Measurements from ENCODE around the gene DENND2A.
"Not testable (repeated sequence)": the region's sequence is repeated elsewhere in the genome, so short reads cannot be mapped to it uniquely, and the experiment has no call there.

The DENND2A gene

DNA sequence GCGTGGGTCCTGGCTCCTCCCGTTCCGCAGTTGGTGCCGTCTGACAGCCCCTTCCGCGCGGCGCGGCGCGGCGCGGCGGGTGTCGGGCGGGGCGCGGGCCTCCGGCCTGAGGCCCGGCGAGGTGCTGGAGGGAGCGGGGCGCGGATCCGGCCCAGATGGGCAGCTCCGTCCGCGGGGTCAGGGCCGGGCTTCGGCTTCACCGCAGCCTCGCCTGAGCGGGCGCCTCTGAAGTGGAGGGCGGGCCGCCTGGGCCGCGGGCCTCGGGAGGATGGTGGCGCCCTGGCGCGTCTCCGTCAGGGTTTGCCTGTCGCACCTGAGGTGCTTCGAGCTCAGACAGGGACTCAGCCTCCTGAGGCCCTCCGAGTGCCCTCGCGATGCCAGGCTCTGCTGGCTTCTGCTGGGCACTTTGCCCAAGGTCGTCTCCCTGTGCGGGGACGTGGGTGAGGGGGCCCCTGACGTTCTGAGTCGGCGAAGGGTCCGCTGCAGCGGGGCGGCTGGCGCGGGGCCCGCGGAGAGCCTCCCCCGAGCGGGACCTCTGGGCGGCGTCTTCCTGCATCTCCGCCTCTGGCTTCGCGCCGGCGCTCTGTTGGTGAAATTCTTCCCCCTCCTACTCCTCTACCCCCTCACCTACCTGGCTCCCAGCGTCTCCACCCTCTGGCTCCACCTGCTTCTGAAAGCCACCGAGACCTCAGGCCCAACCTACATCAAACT, 32.6 kb upstream of the DENND2A start:
- DNase-seq (ENCODE audit: low read depth), result peak; percentile 45

DNA sequence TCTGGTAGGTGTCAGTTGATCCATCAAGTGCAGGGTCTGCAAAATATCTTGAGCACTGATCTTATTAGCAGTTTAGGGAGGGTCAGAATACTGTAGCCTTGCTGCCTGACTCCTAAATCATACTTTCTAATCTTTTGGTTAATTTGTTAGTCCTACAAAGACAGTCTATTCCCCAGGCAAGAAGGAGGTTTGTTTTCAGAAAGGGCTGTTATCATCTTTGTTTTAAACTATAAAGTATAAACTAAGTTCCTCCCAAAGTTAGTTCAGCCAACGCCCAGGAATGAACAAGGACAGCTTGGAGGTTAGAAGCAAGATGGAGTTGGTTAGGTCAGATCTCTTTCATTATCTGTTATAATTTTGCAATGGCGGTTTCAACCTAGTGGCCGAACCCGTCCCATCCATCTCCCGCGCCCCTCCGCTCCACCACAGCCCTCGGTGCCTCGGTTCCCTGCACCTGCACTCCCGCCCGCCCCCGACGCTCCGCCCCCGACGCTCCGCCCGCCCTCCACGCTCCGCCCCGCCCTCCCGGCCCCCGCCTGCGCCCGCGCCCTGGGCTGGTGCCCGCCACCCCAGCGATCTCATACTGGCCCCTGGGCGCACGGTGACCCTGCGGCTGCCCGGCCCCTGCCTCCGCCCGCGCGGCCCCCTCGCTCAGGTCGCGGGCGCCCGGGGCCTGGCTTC, 31.9 kb upstream of the DENND2A start, which contains the start of gene ADCK2:
TSS of gene ADCK2 (plus strand) at position 564 of the 681 bp plus-strand sequence. CDS start 386 bp downstream, outside the sequence.
- no peak for DNase-seq (ENCODE audit: low read depth)

DNA sequence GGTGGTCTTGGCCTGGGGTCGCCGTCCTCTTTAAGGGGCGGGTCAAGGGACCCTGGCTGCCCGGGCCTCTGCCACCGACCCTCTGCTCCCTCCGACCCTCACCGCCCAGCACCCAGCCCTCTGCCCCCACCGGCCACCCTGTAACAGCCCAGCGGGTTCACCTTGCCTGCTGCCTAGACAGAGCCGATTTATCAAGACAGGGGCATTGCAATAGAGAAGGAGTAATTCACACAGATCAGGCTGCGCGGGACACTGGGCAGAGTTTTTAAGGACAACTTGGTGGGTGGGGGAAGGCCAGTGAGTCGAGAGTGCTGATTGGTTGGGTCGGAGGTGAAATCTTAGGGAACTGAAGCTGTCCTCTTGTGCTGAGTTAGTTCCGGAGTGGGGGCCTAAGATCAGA, 31.4 kb upstream of the DENND2A start:
- no peak for DNase-seq (ENCODE audit: low read depth)

DNA sequence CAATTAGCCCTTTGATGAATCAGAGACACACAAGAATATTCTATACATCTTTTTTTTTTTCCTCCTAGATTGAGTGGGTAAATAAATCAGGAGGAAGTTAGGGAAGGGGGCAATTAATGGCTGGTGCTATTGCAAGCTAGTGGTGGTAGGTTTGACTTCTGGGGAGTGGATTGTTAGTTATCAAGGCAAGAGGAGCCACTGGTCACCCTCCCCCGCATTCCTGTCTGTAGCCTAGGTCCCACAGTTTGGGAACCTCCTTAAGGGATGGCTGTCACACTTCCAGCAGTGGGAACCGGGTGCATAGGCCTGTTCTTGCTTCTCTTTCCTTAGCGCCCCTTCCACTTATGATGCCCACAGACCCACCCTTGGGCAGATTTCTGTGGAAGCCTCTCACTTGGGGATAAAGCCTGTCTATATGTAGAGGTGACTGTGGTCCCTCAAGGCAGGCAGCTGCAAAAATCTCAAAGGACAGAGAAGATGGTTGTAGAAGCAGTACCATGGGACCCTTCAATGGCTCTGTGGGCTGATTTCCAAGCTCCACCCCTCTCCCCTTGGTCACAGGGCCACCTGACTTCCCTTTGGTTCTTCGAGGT, 29.8 kb upstream of the DENND2A start:
- no peak for DNase-seq (ENCODE audit: low read depth)

DNA sequence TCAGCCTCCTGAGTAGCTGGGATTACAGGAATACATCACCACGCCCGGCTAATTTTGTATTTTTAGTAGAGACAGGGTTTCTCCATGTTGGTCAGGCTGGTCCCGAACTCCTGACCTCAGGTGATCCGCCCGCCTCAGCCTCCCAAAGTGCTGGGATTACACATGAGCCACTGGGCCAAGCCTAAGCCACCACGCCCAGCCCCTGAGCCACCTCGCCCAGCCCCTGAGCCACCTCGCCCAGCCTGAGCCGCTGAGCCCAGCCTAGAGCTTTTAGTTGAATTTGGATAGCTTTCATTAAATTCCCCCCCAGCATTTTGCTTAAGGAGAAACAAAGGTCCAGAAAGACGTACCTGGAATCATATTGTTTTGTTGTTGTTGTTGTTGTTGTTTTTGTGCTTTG, 29.2 kb upstream of the DENND2A start:
- not testable (repeated sequence) for DNase-seq (ENCODE audit: low read depth)

DNA sequence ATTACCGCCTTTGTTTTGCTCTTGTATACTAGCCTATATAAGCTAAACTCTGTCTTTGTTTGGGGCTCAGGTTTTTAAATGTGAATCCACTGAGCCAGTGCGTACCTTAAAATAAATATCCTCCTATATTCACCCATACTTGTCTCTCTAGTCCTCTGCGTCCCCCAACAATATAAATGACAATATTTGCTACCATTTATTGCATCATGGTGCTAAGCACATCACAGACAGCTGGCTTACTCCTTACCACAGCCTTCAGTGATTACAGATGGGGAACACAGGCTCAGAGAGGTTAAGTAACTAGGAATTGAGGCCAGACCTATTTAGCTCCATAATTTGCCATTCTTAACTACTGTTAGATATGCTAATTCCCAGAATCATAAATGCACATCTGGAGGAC, 28.7 kb upstream of the DENND2A start:
- no peak for DNase-seq (ENCODE audit: low read depth)

DNA sequence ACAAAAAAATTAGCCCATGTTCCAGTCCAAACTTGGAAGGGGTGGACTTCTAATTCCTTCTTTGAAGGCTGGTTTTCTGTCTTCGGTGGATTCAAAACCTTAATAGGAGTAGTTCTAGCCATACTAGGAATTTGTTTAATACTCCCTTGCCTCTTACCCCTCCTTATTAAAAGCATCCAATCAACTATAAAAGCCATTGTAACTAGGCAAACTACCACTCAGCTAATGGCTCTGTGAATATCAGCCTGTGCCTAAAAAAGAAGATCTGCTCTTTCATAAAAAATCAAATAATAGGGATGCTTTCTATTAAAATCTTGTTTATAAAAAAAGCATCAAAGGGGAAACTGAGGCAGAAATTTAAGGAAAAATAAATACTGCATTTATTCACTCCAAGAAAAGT, 28.0 kb upstream of the DENND2A start:
- no peak for DNase-seq (ENCODE audit: low read depth)

DNA sequence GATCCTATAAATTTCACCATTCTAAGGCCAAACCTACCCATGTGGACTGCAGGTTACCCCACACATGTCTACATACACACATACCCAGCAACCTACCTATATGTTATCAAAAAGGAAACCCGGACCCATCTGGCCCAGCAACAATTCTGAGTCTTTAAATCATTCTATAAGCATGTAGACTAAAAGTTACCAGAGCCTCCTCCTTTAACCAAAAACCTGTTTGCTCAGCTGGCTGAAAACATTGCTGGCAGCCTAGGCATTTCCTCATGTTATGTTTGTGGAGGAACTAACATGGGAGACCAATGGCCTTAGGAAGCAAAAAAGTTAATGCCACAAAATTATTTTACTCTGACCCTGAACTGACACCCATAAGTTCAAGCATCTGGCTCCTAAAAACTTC, 26.9 kb upstream of the DENND2A start:
- no peak for DNase-seq (ENCODE audit: low read depth)

DNA sequence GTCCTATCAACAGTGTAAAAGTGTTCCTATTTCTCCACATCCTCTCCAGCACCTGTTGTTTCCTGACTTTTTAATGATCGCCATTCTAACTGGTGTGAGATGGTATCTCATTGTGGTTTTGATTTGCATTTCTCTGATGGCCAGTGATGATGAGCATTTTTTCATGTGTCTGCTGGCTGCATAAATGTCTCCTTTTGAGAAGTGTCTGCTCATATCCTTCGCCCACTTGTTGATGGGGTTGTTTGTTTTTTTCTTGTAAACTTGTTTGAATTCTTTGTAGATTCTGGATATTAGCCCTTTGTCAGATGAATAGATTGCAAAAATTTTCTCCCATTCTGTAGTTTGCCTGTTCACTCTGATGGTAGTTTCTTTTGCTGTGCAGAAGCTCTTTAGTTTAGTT, 22.3 kb upstream of the DENND2A start:
- not testable (repeated sequence) for DNase-seq (ENCODE audit: low read depth)

DNA sequence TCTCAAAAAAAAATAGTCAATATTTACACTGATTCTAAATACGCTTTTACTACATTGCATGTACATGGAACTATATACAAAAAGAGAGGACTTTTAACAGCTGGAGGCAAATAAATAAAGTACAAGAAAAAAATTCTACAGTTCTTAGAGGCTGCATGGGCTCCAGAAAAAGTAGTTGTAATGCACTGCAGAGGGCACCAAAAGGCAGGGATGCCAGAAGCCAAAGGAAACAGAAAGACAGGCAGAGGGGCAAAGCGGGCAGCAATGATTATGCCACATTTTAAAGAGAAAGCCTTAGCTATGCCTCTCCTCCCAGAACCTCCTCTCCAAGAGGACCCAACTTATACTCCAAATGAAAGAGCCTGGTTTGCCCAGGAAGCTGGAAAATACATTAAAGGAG, 20.5 kb upstream of the DENND2A start:
- DNase-seq (ENCODE audit: low read depth), result no peak

DNA sequence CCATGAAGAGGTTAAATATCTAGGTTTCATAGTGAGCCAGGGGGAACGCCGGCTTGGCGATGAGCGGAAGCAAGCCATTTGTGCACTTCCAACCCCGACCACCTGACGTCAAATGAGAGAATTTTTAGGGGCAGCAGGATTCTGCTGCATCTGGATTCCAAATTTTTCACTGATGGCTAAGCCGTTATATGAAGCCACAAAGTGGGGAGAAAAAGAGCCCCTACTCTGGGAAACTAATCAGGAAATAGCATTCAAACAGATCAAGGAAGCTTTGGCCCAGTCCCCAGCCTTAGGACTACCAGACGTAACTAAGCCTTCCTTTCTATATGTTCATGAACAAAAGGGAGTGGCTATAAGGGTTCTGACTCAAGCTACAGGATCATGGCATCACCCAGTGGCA, 19.2 kb upstream of the DENND2A start:
- DNase-seq (ENCODE audit: low read depth), result no peak

DNA sequence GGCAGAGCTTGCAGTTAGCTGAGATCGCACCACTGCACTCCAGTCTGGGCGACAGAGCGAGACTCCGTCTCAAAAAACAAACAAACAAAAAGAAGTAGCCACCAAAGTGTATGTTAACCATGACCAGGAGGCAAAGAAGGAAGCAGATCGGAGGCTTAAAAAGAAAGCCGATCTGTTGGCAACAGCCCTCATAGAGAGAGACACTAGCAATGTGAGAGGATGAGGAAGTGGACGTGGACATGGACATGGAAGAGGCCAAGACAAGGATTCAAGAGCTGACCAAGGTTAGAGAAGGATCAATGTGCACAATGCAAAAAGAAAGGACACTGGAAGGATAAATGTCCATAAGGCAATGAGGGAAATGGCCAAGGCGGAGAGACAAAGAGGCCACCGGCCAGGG, 17.3 kb upstream of the DENND2A start:
- DNase-seq (ENCODE audit: low read depth), result no peak

DNA sequence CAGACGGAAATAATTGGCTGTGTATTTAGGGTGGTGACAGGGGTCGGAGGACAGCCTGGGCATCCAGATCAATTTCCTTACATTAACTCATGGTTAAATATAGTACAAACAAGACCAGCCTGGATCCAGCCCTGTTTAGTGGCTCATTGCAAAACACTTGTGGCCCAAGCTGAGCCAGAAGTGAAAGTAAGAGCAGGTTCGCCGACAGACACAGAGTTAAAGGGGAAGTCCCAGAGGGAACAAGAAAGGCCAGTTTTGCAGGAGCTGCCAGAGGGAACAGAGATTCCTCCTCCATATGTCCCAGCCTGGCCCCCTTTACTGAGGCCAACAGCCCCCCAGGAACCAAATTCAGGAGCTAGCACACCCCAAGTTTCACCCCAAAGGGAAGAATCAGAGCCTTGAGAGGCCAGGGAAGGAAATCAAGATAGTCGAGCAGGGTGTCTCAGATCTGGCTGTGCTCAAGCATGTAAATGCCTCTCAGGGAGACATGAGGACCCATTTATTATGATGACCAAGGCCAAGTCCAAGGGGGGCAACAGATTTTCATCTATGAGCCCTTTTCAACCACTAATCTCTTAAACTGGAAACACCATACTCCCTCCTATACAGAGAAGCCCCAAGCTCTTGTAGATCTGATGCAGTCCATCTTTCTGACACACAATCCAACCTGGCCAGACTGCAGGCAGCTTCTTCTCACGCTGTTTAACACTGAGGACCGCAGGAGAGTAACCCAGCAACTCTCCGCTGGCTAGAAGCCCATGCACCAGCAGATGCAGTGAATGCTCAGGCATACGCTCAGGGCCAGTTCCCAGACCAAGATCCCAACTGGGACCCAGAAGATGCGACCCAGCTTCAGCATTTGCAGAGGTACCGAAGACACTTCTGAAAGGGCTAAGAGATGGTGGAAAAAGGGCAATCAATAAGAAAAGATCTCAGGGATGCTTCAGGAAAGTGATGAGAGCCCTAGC, 16.2 kb upstream of the DENND2A start:
- no peak for DNase-seq (ENCODE audit: low read depth)

DNA sequence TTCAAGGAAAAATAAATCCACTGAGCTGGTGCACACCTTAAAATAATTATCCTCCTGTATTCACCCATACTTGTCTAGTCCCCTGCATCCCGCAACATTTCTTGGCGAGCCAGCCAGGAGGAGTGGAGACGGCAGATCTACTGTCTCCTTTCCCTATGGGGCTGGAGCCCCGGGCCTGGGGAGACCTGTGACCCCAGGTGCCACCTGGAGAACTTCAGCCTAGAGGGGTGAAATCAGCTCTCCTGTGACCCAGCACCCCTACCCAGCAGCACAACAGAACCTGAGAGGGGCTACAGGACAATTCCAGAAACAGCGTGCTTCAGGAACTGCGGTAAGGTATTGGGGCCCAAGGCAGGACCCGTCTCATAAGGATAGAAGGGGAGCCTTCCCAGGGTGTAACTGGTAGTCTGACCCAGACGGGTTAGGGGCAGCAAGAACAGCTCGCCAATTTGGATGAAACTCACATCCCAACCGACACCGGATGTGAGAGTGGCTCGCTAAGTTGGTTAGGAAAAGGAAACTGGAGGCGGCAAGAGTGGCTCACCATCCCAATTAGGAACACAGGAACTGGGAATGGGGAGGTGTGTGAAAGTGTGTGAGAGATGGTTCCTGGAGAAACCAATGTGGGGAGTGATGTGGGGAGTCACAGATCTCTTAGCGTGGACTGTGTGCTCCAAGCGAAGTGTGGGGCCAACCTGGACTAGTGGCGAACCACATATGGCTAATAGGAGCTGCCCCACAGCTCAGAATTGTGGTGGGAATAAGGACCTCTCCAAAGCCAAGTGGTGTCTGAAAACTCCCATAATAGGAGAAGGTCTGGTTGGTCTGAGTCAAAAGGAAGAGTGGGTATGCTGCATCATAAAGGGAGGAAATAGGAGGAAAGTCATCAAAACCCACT, 15.1 kb upstream of the DENND2A start:
- DNase-seq (ENCODE audit: low read depth), result no peak

DNA sequence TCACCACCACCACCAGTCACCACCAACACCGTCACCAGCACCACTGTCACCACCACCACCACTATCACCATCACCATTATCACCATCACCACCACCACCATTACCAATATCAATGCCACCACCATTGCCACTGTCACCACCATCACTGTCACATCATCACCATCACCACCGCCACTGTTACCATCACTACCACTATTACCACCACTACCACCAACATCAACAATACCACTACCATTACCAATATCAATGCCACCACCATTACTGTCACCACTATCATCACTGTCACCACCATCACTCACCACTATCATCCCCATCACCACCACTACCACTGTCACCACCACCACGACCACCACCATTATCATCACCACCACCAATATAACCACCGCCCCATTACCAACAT, 14.0 kb upstream of the DENND2A start:
- no peak for DNase-seq (ENCODE audit: low read depth)

DNA sequence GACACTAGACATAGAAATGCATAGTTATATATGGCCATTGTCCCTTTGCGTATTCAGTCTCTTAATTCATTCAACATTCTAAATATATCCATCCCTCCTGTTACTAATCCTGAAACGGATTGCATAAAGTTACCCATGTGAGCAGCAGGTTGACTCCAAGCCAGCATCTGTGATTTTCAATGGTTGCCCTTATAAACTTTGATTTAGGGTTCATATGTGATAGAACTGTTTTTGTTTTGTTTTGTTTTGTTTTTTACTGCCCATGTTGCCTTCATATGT, 13.4 kb upstream of the DENND2A start:
- no peak for DNase-seq (ENCODE audit: low read depth)

DNA sequence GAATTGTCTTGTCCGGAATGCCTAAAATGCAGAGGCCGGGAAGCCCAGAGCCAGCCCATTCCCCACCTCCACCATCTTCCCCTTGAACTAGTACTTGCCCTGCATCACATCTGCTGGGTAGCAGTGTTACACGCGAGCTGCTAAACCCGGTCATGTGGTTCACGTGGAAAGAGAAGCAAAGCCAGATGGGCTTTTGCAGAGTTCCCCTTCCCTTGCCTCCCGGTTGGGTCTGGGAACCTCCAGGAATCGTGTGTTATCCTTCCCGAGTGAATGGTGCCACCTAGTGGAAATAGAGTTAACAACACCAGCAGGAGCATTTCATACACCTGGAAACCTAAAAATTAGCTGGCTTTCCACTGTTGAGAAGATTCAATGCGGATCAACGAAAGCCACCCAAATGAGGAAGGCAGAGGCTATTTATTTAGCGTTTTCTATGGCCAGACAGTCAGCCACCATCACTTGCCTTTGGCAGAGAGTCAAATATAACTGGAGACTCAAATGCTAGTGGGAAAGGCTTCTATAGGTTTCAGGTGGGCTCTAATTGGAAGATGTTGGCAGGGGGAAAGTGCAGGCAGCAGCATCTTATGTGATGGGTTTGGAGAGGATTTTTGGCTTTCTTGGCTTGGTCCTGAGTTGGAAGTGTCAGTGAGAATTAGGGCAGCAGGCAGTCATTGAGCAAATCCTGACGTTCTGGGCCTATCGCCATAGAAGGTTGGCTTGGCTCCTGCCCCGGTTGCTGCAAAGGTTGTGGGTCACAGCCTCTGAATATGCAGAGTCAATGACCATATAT, 12.9 kb upstream of the DENND2A start:
- no peak for DNase-seq (ENCODE audit: low read depth)

DNA sequence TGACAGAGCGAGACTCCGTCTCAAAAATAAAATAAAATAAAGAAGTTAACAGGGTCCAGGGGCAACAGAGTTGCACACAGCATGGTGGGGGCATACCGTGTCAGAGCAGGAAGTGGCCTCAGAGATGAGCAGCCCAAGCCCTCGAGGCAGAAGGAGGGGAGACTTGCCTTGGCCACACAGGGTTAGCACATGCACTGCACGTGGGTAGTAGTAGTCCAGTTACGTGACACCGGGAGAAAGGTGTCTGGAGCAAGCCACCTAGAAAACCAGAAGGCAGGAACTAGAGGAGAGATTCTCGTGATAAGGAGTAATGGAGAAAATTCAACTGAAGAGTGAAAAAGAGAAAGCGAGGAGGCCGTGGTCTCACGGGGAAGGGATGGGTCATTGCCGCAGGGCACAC, 9.8 kb upstream of the DENND2A start:
- no peak for DNase-seq (ENCODE audit: low read depth)

DNA sequence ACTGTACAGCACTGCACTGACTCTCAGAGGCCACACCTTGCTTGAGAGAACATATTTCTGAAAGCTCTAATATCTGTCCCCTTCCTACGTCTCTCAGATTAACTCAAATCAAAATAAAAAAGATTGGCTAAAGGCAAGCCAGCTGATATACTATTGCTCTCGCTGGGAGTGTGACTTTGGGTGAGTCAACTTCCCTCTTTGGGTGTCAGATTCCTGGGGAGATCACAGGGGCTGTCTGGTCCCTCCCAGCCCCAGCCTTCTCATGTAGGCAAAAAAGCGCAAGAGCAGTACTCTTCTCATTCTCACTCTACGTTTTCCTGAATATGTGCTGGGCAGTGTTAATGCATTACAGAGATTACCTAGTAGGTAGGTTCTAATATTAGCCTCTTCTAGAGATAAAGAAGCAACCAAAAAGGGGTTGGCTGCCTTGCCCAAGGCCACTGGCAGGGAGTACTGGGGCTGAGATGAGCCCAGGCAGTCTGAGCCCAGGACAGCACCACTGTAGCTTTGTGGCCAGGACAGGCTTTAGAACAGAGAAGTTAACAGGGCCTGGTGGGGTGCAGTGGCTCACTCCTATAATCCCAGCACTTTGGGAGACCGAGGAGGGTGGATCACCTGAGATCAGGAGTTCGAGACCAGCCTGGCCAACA, 9.1 kb upstream of the DENND2A start:
- no peak for DNase-seq (ENCODE audit: low read depth)

All from stimulated activated CD8-positive, alpha-beta memory T cell treated with anti-CD3 and anti-CD28 coated beads, Interleukin-15, amount 100 ng/mL, for 24 hours (primary cell).